C4-2B (cell line): ENCODE results near the gene PDK4.

Experiments
- ZFX ChIP-seq: fragments of 450-650 bp; IDR thresholded peaks from 2 replicates; pipeline ENCODE4 v1.6.1; 2017
- TF ChIP-seq, protein P1 (sequence below): fragments of 450-650 bp; conservative IDR thresholded peaks from 2 replicates; pipeline ENCODE4 v1.5.1; 2017; ENCODE audit warnings: mild to moderate bottlenecking

DNA sequence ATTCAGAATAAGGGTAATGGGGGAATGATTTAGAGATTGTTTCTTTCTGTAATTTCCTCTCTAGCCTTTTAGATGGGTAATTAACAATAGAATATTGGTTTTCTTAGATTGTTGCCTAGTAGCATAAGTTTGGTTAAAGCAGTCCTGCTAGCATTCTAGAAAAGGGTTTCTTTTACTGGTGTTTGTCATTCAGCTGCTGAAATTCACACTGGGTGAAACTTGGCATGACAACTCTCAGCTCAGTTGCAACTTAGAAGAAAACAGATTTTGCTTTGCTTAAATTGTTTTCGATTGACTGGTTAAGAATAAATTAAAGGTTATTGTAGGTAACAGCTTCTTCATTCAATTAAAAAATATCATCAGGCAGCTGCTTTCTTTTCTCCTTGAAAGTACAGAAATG lies 25.1 kb upstream of the PDK4 start:
- TF ChIP-seq, protein P1, sequence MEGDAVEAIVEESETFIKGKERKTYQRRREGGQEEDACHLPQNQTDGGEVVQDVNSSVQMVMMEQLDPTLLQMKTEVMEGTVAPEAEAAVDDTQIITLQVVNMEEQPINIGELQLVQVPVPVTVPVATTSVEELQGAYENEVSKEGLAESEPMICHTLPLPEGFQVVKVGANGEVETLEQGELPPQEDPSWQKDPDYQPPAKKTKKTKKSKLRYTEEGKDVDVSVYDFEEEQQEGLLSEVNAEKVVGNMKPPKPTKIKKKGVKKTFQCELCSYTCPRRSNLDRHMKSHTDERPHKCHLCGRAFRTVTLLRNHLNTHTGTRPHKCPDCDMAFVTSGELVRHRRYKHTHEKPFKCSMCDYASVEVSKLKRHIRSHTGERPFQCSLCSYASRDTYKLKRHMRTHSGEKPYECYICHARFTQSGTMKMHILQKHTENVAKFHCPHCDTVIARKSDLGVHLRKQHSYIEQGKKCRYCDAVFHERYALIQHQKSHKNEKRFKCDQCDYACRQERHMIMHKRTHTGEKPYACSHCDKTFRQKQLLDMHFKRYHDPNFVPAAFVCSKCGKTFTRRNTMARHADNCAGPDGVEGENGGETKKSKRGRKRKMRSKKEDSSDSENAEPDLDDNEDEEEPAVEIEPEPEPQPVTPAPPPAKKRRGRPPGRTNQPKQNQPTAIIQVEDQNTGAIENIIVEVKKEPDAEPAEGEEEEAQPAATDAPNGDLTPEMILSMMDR, result no peak
- TF ChIP-seq ZFX, result no peak
